ENCODE measurements around the gene SLC22A23.

- TF ChIP-seq CTCF (IDR thresholded peaks at IDR 0.05) (no peak), POLR2A (IDR thresholded peaks at IDR 0.05) (no peak)
These were observed 191.2 kb downstream of the SLC22A23 start for GRCh38 chr6:3265671-3266070.

Data from stomach (tissue), 4 donors.